Peyer's patch (tissue), 4 donors: Measurements from ENCODE around the gene WDR91.

Experiments
- CTCF ChIP-seq, 6 experiments: fragments of 450-650 bp in 4 of 6; fragments of 200-600 bp in 2 of 6; sonication (generic) in 1 of 6; IDR thresholded peaks; one replicate each; pipeline ENCODE4 v1.5.1; 2017 to 2019; ENCODE audit warnings: antibody characterized with exemption in 6 of 6, mild to moderate bottlenecking in 3 of 6, moderate library complexity in 1 of 6
- POLR2A ChIP-seq, 2 donors: fragments of 450-650 bp; IDR thresholded peaks; one replicate each; pipeline ENCODE4 v1.5.1; 2017; ENCODE audit warnings: antibody characterized with exemption in 2 of 2, mild to moderate bottlenecking in 2 of 2, moderate library complexity in 2 of 2

GRCh38 chr7:135204341-135204749 is 7.0 kb downstream of the WDR91 start:
- TF ChIP-seq POLR2A (IDR thresholded peaks at IDR 0.05) (no peak), CTCF (IDR thresholded peaks at IDR 0.05) (no peak)
